GM10266 (cell line): Measurements from ENCODE around the gene MEST.
"Not testable (repeated sequence)": the region's sequence is repeated elsewhere in the genome, so short reads cannot be mapped to it uniquely, and the experiment has no call there.

Experiments used
- DNase-seq: peaks from one replicate; pipeline ENCODE4 v3.0.0; 2012; ENCODE audit errors: extremely low spot score
- CTCF ChIP-seq: IDR thresholded peaks from 2 replicates; pipeline ENCODE4 v1.5.1; 2012; ENCODE audit warnings: mild to moderate bottlenecking, low read depth; ENCODE audit not compliant: control insufficient read depth, insufficient read depth; ENCODE audit errors: missing control alignments

Gene MEST

GRCh38 chr7:130506358-130506757, 14.5 kb downstream of the MEST start:
- DNase-seq = no peak
- no peak for TF ChIP-seq CTCF

GRCh38 chr7:130512038-130512437, 20.2 kb downstream of the MEST start:
- DNase-seq = not testable (repeated sequence)

- TF ChIP-seq CTCF = no peak
- no peak for DNase-seq
Observed at GRCh38 chr7:130513447-130513846, 21.6 kb downstream of the MEST start.

GRCh38 chr7:130515315-130516040, 23.6 kb downstream of the MEST start:
- DNase-seq = no peak

GRCh38 chr7:130521258-130521951, 29.5 kb downstream of the MEST start:
- no peak for DNase-seq
- TF ChIP-seq CTCF = no peak

More at GRCh38 chr7:130515315-130516040, 23.6 kb downstream of the MEST start:
- no peak for TF ChIP-seq CTCF

GRCh38 chr7:130523519-130524125, 31.7 kb downstream of the MEST start:
- DNase-seq = not testable (repeated sequence)

GRCh38 chr7:130524628-130525027, 32.7 kb downstream of the MEST start:
- no peak for DNase-seq

GRCh38 chr7:130527752-130528355, 36.0 kb downstream of the MEST start:
- not testable (repeated sequence) for DNase-seq

More at GRCh38 chr7:130524628-130525027, 32.7 kb downstream of the MEST start:
- TF ChIP-seq CTCF = no peak
